ENCODE measurements around the gene SLC17A8.
"Not testable (repeated sequence)": the region's sequence is repeated elsewhere in the genome, so short reads cannot be mapped to it uniquely, and the experiment has no call there.

SLC17A8 gene

GRCh38 chr12:100356644-100357223 is at the start of gene SLC17A8:
Gene SLC17A8 (plus strand): TSS chr12:100357074. CDS start chr12:100357392, 318 bp downstream.
- H3K36me3 Mint-ChIP-seq (ENCODE audit: low read depth), result no peaks in the 10 kb centered on the region
- intact Hi-C loops (cut with micrococcal nuclease), result no loop called here
- no peaks in the 10 kb centered on the region for H3K9me3 Mint-ChIP-seq
- H3K4me3 Mint-ChIP-seq, result no peak within 1 kb of the TSS
- H3K27me3 Mint-ChIP-seq, result peaks cover 9% of the 10 kb centered on the region
- H3K27ac Mint-ChIP-seq, result no peak within 1 kb of the TSS
- H3K4me1 Mint-ChIP-seq (ENCODE audit: low read depth), result no peaks in the 10 kb centered on the region

GRCh38 chr12:100308138-100308537 is 48.7 kb upstream of the SLC17A8 start:
- Mint-ChIP-seq H3K36me3 (ENCODE audit: low read depth) (peaks cover 63% of the 10 kb centered on the region), H3K9me3 (peaks cover 36% of the 10 kb centered on the region)
- H3K27me3 Mint-ChIP-seq; H3K4me1 Mint-ChIP-seq (ENCODE audit: low read depth); H3K4me3 Mint-ChIP-seq; intact Hi-C loops (cut with micrococcal nuclease); H3K27ac Mint-ChIP-seq: not testable (repeated sequence)

DNA sequence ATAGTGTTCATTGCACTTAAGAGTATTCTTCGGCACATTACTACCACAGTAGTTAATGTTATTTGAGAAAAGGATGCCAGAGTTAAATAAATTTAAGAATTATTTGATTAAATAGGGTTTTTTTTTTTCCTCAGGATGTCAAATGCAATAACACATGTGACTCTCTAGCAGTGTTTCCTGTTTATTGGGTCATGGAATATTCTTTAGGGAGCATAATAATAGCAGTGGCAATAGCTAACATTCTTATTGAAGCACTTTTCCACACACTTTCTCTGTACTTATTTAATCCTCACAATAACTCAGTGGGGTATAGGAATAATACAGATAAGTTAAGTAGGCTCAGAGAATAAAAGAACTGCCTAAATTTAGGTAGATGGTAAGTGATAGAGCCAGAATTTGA is 45.6 kb upstream of the SLC17A8 start:
- no peaks in the 10 kb centered on the region for H3K27me3 Mint-ChIP-seq
- intact Hi-C loops (cut with micrococcal nuclease), result loop anchor here (10.0 kb wide), 1 partner anchor 237 kb away; no protein-coding TSS in a partner anchor
- H3K4me1 Mint-ChIP-seq (ENCODE audit: low read depth), result no peaks in the 10 kb centered on the region
- no peak overlapping the region for H3K27ac Mint-ChIP-seq
- H3K4me3 Mint-ChIP-seq, result no peak overlapping the region
- H3K36me3 Mint-ChIP-seq (ENCODE audit: low read depth), result peaks cover 56% of the 10 kb centered on the region
- H3K9me3 Mint-ChIP-seq, result peaks cover 7% of the 10 kb centered on the region

GRCh38 chr12:100317371-100317770 is 39.5 kb upstream of the SLC17A8 start:
- Mint-ChIP-seq H3K4me1 (ENCODE audit: low read depth) (peaks cover 10% of the 10 kb centered on the region), H3K4me3 (no peak overlapping the region), H3K27me3 (no peaks in the 10 kb centered on the region), H3K27ac (no peak overlapping the region), H3K36me3 (ENCODE audit: low read depth) (peaks cover 58% of the 10 kb centered on the region), H3K9me3 (no peaks in the 10 kb centered on the region)
- intact Hi-C loops (cut with micrococcal nuclease), result loop anchor here (10.0 kb wide), 1 partner anchor 243 kb away; no protein-coding TSS in a partner anchor

GRCh38 chr12:100324498-100324897 is 32.4 kb upstream of the SLC17A8 start:
- intact Hi-C loops (cut with micrococcal nuclease), result loop anchor here (10.0 kb wide), 1 partner anchor 90 kb away; no protein-coding TSS in a partner anchor
- Mint-ChIP-seq H3K4me1 (ENCODE audit: low read depth) (peaks cover 7% of the 10 kb centered on the region), H3K4me3 (no peak overlapping the region), H3K27me3 (no peaks in the 10 kb centered on the region), H3K36me3 (ENCODE audit: low read depth) (peaks cover 46% of the 10 kb centered on the region), H3K9me3 (no peaks in the 10 kb centered on the region), H3K27ac (no peak overlapping the region)

DNA sequence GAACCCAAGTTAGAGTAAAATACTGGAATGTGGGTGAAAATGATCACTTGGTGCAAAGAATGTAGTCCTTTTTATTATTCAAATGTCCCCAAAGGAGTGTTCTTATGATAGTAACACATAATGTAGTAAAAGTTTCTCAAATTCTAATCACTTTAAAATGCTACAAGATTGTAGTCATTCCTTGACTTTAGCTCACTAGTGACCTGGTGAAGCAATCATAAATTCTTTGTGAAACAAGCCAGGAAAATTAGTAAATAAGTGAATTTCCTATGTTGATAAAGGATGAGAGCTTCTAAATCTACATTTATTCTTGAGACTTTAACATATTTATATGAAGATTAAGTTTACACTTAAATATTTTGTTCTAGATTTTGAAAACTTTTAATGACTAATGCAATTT is 30.7 kb upstream of the SLC17A8 start:
- Mint-ChIP-seq H3K4me3 (no peak overlapping the region), H3K4me1 (ENCODE audit: low read depth) (no peaks in the 10 kb centered on the region), H3K36me3 (ENCODE audit: low read depth) (peaks cover 59% of the 10 kb centered on the region), H3K27me3 (no peaks in the 10 kb centered on the region), H3K9me3 (no peaks in the 10 kb centered on the region), H3K27ac (no peak overlapping the region)
- intact Hi-C loops (cut with micrococcal nuclease), result loop anchor here (10.0 kb wide), 1 partner anchor 91 kb away; no protein-coding TSS in a partner anchor

DNA sequence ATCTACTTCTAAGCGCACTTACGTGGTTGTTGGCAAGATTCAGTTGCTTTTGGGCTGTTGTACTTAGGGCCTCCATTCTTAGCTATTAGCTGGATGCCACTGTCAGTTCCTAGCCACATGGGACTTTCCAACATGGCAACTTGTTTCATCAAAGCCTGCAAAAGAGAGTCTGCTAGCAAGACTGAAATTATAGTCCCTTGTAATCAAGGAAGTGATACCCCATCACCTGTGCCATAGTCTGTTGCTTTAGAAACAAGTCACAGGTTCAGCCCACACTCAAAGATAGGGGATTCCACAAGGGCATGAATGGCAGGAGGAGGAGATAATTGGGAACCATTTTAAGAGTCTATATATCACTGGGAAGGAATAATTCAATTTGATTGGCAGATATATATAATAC is 27.1 kb upstream of the SLC17A8 start:
- intact Hi-C loops (cut with micrococcal nuclease), result loop anchor here (10.0 kb wide), 1 partner anchor 95 kb away; no protein-coding TSS in a partner anchor
- no peaks in the 10 kb centered on the region for H3K4me1 Mint-ChIP-seq (ENCODE audit: low read depth)
- no peaks in the 10 kb centered on the region for H3K27me3 Mint-ChIP-seq
- H3K4me3 Mint-ChIP-seq, result no peak overlapping the region
- peaks cover 81% of the 10 kb centered on the region for H3K36me3 Mint-ChIP-seq (ENCODE audit: low read depth)
- H3K27ac Mint-ChIP-seq, result no peak overlapping the region
- H3K9me3 Mint-ChIP-seq, result no peaks in the 10 kb centered on the region

GRCh38 chr12:100331871-100332270 is 25.0 kb upstream of the SLC17A8 start:
- intact Hi-C loops (cut with micrococcal nuclease), result no loop called here
- no peaks in the 10 kb centered on the region for H3K27me3 Mint-ChIP-seq
- H3K9me3 Mint-ChIP-seq, result no peaks in the 10 kb centered on the region
- H3K27ac Mint-ChIP-seq, result no peak overlapping the region
- H3K4me1 Mint-ChIP-seq (ENCODE audit: low read depth), result no peaks in the 10 kb centered on the region
- H3K4me3 Mint-ChIP-seq, result no peak overlapping the region
- peaks cover 95% of the 10 kb centered on the region for H3K36me3 Mint-ChIP-seq (ENCODE audit: low read depth)

DNA sequence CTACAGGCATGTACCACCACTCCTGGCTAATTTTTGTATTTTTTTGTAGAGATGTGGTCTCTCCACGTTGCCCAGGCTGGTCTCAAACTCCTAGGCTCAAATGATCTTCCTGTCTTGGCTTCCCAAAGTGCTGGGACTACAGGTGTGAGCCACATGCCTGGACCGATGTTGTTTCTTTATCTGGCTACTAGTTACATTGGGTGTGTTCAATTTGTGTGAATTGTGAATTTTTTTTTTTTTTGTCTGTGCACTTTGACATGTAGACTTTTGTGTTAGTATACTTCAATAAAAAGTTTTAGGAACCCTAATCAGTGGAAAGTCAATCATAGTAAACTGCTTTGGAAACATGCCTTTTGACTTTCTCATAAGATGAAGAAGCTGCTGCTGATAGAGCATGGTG is 24.0 kb upstream of the SLC17A8 start:
- intact Hi-C loops (cut with micrococcal nuclease), result no loop called here
- Mint-ChIP-seq H3K9me3 (no peaks in the 10 kb centered on the region), H3K27ac (no peak overlapping the region), H3K4me1 (ENCODE audit: low read depth) (no peaks in the 10 kb centered on the region), H3K4me3 (no peak overlapping the region), H3K36me3 (ENCODE audit: low read depth) (peaks cover 87% of the 10 kb centered on the region), H3K27me3 (no peaks in the 10 kb centered on the region)

DNA sequence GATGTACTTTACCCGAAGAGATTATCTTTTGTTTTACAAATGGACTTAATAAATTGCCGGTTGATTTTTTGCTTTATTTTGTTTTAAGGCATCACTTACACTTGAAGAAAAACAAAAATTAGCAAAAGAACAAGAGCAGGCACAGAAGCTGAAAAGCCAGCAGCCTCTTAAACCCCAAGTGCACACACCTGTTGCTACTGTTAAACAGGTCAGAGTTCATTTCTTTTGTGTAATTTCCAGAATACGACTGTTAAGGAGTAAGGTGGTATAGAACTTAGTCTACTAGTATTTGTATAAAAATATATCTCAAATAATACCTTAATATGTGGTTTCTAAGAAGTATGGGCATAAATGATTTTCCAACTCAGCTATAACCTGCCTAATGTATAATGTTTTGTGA is 19.6 kb upstream of the SLC17A8 start:
- no peaks in the 10 kb centered on the region for H3K27me3 Mint-ChIP-seq
- H3K9me3 Mint-ChIP-seq, result no peaks in the 10 kb centered on the region
- no peak overlapping the region for H3K4me3 Mint-ChIP-seq
- no peak overlapping the region for H3K27ac Mint-ChIP-seq
- intact Hi-C loops (cut with micrococcal nuclease), result no loop called here
- peaks cover 63% of the 10 kb centered on the region for H3K36me3 Mint-ChIP-seq (ENCODE audit: low read depth)
- no peaks in the 10 kb centered on the region for H3K4me1 Mint-ChIP-seq (ENCODE audit: low read depth)

- Mint-ChIP-seq H3K27me3 (no peaks in the 10 kb centered on the region), H3K4me1 (ENCODE audit: low read depth) (no peaks in the 10 kb centered on the region), H3K9me3 (no peaks in the 10 kb centered on the region), H3K4me3 (no peak overlapping the region), H3K36me3 (ENCODE audit: low read depth) (peaks cover 63% of the 10 kb centered on the region), H3K27ac (no peak overlapping the region)
- intact Hi-C loops (cut with micrococcal nuclease), result no loop called here
Measured at GRCh38 chr12:100337727-100338126, 19.1 kb upstream of the SLC17A8 start.

- H3K36me3 Mint-ChIP-seq (ENCODE audit: low read depth), result peaks cover 54% of the 10 kb centered on the region
- intact Hi-C loops (cut with micrococcal nuclease), result no loop called here
- H3K4me3 Mint-ChIP-seq, result no peak overlapping the region
- H3K9me3 Mint-ChIP-seq, result no peaks in the 10 kb centered on the region
- no peaks in the 10 kb centered on the region for H3K27me3 Mint-ChIP-seq
- H3K27ac Mint-ChIP-seq, result no peak overlapping the region
- H3K4me1 Mint-ChIP-seq (ENCODE audit: low read depth), result no peaks in the 10 kb centered on the region
Measured at GRCh38 chr12:100339071-100339470, 17.8 kb upstream of the SLC17A8 start.

GRCh38 chr12:100342897-100343296 is 14.0 kb upstream of the SLC17A8 start:
- H3K4me1 Mint-ChIP-seq (ENCODE audit: low read depth); H3K9me3 Mint-ChIP-seq; intact Hi-C loops (cut with micrococcal nuclease); H3K27me3 Mint-ChIP-seq; H3K27ac Mint-ChIP-seq; H3K4me3 Mint-ChIP-seq: not testable (repeated sequence)
- peaks cover 24% of the 10 kb centered on the region for H3K36me3 Mint-ChIP-seq (ENCODE audit: low read depth)

DNA sequence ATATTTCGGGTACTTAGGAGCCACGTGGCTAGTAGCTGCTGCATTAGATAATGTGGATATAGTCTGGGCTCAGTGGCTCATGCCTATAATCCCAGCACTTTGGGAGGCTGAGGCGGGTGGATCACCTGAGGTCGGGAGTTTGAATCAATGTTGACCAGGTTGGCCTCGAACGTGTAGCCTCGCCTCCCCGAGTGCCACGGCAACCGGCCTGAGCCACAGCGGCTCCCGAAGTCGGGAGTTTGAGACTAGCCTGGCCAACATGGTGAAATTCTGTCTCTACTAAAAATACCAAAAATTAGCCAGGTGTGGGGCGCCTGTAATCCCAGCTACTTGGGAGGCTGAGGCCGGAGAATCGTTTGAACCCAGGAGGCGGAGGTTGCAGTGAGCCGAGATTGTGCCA is 12.5 kb upstream of the SLC17A8 start:
- H3K4me1 Mint-ChIP-seq (ENCODE audit: low read depth); H3K27ac Mint-ChIP-seq; H3K9me3 Mint-ChIP-seq; H3K27me3 Mint-ChIP-seq; intact Hi-C loops (cut with micrococcal nuclease); H3K4me3 Mint-ChIP-seq: not testable (repeated sequence)
- peaks cover 13% of the 10 kb centered on the region for H3K36me3 Mint-ChIP-seq (ENCODE audit: low read depth)
